ENCODE data around the gene AHR.

The AHR gene

GRCh38 chr7:17305387-17306171, 7.1 kb downstream of the AHR start:
- no peak for DNase-seq

DNA sequence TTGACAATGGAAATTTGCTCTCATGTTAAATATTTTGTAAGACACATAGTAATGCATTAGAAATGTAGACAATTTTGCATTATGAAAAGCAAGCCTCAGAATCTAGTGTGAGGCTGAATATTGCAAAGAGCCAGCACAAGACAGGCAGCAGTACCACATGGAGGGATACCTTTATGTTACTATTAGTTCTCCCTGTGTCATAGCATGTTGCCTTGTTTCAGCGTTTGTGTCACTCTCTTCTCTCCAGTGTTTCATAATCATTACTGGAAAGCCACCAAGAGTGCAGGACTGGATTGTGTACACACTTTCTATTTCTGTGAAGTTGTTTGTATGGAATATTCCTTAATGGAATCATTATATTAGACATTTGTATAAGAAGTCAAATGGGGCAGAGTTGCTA, 8.5 kb downstream of the AHR start:
- no peak for DNase-seq

DNA sequence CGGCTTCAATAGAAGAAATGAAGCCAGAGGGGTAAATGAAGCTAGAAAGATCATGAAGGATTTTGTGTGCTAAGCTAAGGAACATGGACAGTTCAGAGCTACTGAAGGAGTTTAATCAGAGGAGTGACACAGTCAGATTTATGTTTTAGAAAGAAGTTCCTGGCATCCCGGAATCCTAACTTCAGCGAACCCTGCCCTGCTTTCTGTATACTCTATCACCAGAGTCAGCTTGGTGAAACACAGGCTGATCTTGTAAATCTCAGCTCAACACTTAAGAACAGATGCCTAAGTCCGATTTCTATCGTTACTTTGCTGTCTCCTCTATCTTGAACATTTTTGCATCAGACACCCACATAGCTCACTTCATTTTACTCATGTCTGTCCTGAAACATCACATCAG, 9.1 kb downstream of the AHR start:
- no peak for DNase-seq

GRCh38 chr7:17307969-17308648, 9.7 kb downstream of the AHR start:
- DNase-seq = no peak

- no peak for DNase-seq
Measured at GRCh38 chr7:17311194-17311593, 12.7 kb downstream of the AHR start.

GRCh38 chr7:17311952-17312351, 13.5 kb downstream of the AHR start:
- no peak for DNase-seq

- DNase-seq = no peak
Measured at GRCh38 chr7:17312641-17313040, 14.2 kb downstream of the AHR start.

GRCh38 chr7:17313194-17313593, 14.7 kb downstream of the AHR start:
- DNase-seq = no peak

GRCh38 chr7:17315974-17316373, 17.5 kb downstream of the AHR start:
- no peak for DNase-seq

DNA sequence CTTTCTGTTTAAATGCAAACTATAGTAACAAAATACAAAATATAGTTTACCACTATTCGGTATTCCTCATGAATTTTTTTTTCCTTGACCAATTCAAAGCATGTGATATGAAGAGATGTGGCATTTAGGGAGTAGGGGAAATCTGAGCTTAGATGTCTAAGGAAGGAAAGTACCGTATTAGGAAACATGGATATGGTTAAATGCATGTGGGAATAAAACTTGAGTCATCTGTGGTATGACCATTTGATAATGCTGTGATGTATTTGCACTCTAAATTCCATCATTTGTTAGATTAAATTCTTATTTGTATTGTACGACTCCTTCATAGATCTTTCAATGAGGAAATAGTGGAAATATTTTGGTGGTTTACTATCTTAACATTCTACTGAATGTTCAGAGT, 19.7 kb downstream of the AHR start:
- DNase-seq = no peak

DNA sequence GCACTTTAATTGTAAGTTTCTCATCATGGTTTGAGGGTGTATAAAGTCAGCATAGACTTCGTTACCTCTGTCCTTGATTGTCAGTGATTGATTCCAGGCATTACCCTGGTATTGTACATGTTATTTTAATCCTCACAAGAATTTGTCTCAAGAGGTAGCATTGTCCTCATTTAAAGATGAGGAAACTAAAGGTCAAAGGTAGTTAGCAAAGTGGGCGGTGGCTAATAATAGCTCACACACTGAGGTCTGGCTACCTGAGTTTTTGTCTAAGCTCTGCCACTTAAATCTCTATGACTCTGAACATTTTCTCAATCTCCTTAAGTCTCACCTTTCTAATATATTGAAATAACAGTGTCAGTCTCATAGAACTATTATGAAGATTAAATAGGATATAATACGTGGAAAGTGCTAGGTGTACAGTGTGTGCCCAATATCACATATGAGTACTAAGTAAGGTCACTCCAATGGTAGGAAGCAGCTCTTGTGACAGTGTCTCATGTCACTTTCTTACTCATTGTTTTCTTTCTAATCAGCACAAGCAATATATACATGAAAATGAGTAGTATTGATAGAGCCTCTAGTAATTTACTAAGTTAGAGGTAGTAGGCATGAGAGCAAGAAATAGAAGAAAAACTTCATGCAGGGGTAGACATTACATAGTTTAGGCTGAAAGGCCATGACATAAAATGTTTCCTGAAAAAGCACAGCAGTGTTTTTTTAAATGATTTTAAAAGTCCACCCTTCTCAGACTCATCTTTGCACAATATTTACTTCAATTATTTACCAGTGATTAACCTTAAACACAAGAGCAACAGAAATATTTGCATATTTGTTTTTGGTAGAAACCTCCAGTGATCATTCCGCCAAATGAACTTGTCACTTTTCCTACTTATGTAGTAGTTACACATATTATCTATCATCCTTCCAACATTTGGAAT, 21.0 kb downstream of the AHR start:
- DNase-seq = no peak

GRCh38 chr7:17320102-17320497, 21.6 kb downstream of the AHR start:
- DNase-seq = no peak

DNA sequence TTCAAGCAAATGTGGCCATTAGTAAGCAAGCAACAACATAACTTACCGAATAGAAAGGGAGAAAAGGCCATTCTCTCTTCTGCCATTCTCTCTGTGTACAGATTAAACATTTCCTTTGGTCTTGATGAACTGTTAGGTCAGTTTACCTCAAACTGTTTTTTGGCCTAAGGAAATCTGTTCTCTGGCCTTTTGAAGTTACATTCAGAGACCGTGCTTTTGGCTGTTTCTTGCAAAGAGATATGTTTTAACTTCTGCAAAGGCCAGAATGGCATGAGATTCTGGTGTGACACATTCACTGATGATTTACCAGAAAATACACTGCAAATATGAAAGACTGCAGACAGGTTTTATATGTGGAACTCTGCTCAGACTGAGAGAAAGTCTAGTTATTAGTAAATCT, 22.2 kb downstream of the AHR start:
- no peak for DNase-seq

DNA sequence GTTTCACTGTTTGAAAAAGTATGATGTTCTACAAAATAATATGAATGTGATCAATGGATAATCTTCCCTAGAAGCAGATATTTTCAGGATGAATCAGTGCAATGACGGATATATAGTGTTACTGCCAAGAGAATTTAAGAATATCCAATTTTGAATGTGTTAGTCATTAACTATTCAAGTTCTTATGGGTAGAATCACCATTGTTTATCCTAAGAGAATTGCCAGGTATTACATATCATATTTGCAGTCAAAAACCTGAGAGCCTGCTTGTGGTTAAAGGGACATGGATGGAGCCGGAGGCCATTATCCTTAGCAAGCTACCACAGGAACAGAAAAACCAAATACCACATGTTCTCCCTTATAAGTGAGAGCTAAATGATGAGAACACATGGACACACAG, 26.9 kb downstream of the AHR start:
- no peak for DNase-seq

DNA sequence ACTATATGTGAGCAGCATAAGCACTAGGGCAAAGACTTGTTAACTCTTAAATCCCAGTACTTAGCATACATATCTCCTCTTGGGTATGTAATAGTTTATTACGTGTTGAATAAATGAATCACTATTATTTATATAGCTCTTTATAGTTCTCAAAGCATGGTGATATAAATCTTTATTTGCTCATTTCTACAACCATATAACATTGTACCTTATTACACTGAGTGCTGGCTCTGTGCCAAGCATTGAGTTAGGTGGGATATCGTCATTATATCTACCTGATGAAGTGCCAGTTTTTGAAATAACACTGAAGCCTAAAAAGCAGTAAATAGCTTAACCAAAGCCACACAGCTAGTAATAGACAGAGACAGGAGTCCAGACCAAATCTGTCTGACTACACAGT, 27.9 kb downstream of the AHR start:
- no peak for DNase-seq

DNA sequence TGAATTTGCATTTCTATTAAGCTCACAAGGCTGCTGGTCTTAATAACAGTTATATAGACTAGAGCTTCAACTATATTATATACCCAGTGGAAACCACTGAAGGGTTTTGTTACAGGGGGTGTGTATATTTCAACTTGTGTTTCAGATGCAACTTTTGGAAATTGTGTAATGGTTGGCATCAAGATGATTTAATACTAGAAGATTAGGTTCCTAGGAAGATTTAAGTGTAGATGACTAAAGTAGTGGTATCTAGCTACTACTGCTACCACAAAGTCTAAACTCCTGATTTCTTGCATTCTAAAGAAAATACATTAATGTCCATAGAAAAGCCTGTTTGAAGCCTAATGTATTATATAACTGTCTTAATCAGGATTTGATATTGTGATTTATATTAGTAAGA, 30.2 kb downstream of the AHR start:
- DNase-seq = no peak

GRCh38 chr7:17329440-17329839, 31.0 kb downstream of the AHR start:
- DNase-seq = no peak

DNA sequence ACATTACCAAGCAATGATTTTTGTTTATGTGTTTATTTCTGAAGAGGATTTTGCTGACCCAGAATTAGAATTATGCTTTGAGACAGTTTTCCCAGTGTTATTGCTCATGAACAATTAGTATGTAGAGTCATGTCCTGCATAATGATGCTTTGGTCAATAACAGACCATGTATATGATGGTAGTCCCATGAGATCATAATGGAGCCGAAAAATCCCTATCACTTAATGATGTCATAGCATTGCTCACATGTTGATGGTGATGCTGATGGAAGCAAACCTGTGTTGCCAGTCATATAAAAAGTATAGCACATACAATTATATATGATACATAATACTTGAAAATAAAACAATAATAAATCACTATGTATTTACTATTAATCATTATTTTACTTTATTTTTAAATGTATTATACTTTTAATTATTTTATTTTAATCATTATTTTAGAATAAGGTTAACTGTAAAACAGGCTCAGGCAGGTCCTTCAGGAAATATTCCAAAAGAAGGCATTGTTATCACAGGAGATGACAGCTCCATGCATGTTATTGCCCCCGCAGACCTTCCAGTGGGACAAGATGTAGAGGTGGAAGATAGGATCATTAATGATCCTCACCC, 33.5 kb downstream of the AHR start:
- DNase-seq = no peak

GRCh38 chr7:17333221-17333620, 34.8 kb downstream of the AHR start:
- DNase-seq = no peak

DNA sequence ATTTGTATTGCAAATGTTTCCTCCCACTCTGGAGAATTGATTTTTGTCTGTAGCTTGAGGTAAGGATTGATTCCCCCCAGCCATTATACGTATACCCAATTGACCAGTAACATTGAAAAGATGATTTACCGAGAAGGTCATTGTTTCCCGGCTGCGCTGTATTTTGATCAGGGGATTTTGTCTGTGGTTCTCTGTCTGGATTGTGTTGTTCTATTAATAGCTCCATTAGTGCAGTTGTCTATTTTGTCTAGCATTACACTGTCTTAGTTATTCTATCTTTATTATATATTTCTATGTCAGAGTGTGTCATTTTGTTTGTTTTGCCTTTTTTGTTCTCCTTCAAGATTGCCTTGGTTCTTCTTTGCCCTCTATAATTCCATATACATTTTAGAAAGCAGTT, 37.7 kb downstream of the AHR start:
- no peak for DNase-seq

DNA sequence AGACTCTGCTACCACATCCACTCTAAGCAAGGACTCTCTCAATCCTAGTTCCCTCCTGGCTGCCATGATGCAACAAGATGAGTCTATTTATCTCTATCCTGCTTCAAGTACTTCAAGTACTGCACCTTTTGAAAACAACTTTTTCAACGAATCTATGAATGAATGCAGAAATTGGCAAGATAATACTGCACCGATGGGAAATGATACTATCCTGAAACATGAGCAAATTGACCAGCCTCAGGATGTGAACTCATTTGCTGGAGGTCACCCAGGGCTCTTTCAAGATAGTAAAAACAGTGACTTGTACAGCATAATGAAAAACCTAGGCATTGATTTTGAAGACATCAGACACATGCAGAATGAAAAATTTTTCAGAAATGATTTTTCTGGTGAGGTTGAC, 40.7 kb downstream of the AHR start:
- DNase-seq = no peak

DNA sequence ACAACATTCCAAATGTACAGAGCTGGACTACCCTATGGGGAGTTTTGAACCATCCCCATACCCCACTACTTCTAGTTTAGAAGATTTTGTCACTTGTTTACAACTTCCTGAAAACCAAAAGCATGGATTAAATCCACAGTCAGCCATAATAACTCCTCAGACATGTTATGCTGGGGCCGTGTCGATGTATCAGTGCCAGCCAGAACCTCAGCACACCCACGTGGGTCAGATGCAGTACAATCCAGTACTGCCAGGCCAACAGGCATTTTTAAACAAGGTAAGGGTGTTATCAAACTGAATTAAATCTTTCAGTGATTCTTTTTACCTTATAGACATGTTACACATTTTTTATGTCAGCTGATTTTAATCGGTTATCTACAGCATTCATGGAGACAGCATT, 41.5 kb downstream of the AHR start:
- no peak for DNase-seq

GRCh38 chr7:17340655-17341054, 42.2 kb downstream of the AHR start:
- no peak for DNase-seq

All from activated effector memory CD4-positive, alpha-beta T cell treated with Interleukin-2 at 50 U/mL for 16 hours (primary cell).